ENCODE data around the gene SYNGR3. TPM values are rescaled to one million over a fixed set of nuclear protein-coding genes. Genes with fewer than 3 reads are reported as not detected.
"Not testable (repeated sequence)": the region's sequence is repeated elsewhere in the genome, so short reads cannot be mapped to it uniquely, and the experiment has no call there.

Gene SYNGR3
- polyA plus RNA-seq, 12 donors: 0.25 to 1.5 (median 0.86) TPM; not detected in 2

DNA sequence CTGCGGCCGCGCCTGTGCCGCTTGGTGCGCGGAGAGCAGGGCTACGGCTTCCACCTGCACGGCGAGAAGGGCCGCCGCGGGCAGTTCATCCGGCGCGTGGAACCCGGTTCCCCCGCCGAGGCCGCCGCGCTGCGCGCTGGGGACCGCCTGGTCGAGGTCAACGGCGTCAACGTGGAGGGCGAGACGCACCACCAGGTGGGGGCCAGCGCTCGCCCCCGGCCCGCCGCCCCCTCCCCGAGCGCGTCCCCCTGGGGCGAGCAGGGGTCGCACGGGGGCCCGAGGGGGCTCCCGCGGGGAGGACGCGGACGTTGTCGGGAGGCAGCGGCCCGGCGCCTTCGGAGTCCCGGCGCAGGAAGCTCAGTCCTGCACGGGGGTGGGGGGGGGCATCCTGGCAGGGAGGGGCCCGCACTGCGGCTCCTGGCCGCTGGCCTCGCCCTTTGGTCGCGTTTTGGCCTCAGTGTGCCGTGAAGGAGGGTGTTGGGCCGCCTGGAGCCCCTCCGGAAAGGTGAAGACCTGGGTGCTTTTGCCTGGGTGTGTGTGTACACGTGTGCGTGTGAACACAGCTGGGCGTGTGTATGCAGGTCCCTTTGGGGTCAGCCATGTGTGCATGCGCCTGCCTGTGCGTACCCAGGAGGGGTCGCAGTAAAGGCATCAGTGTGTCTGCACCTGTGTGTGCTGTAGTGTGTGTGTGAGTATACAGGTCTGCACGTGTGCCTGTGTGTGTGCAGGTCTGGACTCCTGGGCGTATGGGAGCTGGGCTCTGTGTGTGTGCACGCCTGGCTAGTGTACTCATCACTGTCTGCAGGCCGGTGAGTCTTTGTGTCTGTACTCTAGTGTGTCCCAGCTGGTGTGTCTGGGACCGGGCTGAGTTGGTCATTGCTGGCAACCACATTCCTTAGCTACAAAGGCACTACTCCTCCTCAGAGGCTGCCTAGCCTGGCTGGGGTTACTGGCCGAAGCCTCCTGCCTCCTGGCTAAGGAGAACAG, 37.5 kb downstream of the SYNGR3 start:
- DNase-seq: no peak

DNA sequence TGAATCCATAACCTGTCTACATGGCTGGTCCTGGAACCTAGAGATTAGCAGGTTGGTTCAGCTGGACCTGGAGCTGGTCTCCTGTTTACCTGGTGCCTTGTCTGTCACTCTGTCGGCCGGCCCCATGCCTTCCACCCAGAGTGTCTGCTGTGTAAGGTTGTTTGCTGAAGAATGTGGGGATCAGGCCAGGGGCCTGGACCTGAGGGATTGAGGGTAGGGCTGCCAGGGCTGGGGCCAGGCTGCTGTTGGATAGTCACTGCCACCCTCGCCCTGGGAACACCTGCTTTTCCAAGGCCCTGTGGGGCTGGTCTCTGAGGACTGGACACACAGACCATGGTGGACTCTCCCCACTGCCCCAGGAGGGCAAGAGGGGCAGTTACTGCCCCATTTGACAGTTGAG, 38.4 kb downstream of the SYNGR3 start:
- no peak for DNase-seq

DNA sequence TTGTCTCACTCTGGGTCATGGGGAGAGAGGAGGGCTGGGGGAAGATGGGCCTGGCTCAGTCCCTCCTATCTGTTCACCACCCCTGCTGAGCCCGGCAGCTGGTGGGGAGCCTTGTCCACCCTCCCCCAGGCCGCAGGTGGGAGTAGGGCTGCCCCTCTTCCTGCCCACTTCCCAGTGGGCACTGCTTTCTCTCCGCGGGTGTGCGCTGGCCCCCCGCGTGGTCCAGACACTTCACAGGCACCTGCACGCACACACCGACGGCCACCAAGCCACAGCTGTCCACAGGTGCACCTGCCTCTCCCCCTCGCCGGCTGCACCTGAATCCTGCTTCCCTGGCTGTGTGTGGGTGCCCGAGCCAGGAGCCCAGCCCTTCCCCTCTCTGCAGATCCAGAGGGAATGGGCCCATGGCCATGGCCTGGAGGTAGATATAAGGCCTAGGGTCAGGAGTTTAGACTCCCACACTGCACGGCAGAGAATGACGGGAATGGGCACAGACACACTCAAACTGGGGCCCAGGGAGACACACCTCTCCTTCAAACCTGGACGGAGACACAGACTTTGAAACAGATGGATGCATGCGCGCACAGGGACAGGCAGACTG, 39.0 kb downstream of the SYNGR3 start:
- DNase-seq: no peak

DNA sequence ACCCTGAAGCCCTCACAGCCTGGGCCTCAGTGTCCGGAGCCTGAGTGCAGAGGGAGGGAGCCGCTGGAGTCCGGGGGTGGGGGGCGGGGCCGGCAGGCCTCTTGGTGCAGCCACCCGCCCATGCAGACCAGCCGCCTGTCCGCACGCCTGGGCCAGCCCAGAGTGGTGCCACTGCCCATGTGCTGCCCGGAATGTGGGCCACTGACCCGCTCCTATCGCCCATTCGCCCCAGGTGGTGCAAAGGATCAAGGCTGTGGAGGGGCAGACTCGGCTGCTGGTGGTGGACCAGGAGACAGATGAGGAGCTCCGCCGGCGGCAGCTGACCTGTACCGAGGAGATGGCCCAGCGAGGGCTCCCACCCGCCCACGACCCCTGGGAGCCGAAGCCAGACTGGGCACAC, 39.6 kb downstream of the SYNGR3 start:
- no peak for DNase-seq

DNA sequence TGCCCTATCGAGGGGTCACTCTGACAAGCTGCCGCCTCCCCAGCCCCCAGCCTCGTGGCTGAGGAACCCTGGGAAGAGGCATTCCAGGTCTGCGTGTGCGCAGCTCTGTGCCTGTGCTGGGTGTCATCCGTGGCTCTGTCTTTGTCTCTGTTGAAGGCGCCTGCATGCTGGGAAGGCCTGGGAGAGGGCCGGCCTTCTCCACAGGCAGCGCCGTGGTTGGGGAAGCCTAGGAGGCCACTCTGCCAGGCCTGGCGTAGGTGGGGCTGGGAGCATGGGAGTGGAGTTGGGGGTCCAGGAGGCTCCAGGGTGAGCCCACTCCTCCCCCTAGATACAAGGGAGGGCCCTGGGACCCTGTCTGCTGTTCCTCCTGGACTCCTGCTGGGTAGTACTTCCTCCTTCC, 40.3 kb downstream of the SYNGR3 start:
- no peak for DNase-seq

DNA sequence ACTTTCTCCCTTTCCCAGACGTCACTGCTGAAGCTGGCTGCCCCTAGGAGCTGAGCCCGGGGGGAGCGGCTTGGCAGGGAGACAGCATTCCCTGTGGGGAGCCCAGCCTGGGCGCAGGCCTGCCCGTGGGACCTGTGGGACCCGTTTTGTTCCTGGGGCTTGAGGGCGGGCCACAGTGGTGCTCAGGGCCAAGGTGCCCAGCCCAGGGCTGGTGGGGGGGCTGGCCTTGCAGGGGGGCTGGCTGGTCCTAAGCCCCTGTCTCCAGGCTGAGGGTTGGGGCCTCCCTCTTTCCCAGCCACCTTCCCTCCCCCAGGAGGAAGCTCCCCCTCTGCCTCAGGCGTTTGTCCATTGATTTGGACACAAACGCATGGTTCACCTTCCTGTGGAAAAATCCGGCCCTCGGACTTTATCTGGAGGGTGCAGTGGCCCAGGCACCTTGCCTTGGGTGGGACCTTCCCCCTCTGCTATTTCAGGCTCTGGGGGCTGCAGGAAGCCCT, 41.4 kb downstream of the SYNGR3 start:
- DNase-seq: no peak

DNA sequence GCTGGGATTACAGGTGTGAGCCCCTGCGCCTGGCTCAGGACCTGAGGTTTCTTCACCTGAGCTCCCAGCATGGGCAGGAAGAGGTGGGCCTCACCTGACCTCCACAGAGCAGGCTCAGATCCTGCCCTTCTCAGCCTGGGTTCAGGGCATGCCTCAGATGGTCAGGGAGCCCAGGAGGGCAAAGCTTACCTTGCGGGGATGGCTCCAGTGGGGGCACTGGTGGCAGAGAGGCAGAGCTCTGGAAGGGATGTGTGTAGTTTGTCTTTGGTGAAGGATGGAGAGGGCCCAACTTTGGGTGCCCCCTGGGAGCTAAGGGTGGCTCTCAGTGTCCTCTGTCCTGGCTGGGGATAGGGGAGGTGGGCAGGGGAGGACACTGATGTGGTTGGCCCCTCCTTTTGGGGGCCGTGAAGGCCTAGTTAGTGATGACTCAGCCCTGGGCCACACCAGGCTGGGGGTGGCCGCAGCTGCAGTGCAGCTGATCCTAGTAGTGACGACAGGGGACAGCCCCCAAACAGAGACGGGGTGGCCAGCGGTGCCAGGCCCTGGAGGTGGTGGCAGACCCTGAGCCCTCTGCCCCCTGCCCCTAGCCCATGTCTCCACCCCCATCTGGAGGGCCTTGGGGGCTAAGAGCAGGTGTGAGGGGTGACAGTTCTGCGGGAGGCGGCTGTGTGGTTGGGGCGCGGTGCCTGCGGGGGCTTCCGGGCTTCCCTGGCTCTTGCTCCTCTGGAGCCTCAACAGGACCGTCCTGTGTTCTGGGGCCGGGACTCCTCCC, 42.7 kb downstream of the SYNGR3 start:
- no peak for DNase-seq

DNA sequence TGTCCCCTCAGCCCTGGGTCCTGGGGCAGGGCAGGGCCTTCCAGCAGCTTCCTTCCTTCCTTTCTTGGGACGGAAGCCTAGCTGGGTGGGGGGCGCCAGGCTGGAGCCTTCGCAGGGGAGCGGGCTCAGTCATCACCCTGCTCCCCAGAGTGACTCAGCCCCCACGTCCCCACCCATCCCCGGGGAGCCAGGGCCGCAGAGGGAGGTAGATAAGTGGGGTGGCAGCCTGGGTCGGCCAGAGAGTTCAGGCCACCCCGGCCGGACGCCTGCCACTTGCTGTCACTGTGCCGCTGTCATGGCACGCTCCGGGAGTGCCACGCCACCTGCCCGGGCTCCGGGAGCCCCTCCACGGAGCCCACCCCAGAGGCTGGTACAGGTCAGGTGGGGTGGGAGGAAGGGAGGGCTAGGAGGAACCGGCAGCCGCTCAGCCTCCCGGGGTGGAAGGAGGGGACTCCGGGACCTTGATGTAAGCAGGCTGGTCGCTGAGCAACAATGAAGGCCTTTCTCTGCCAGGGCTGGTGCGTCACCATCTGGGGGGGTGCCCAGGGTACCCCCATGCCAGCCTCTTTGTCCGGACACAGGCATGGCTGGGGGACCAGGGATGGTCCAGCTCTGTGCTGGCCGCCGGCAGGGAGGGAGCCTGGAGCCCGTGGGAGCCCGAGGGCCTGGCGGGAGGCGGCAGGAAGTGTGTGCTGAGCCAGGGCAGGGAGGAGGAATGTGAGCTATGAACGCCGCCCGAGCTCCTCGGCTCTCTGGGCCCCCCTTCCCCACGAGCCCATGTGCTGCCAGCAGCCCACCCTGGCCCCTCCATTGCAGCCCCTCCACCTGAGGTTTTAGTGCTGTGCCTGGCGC, 43.5 kb downstream of the SYNGR3 start:
- DNase-seq: peak; percentile 65

DNA sequence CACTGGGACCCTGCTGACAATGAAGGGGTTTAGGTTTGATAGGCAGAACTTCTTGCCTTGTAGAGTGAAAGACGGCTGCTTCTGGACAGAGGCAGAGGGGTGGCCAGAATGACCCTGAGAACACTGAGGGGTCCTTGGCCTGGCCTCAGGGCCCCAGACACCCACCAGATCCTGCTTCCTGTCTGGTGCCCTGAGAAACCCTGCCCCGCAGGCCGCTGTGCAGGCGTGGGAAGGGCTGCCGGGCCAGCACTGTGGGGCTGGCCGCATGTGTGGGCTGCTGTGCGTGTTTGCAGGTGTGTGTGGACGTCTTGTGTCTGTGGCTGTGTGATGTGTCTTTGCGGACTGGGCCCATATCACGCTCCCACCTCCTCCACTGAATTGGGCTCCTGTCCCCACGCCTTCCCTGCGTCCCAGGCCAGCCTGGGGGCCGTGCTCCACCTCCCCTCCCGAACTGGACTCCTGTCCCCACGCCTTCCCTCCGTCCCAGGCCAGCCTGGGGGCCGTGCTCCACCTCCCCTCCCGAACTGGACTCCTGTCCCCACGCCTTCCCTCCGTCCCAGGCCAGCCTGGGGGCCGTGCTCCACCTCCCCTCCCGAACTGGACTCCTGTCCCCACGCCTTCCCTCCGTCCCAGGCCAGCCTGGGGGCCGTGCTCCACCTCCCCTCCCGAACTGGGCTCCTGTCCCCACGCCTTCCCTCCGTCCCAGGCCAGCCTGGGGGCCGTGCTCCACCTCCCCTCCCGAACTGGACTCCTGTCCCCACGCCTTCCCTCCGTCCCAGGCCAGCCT, 44.3 kb downstream of the SYNGR3 start:
- not testable (repeated sequence) for DNase-seq

DNA sequence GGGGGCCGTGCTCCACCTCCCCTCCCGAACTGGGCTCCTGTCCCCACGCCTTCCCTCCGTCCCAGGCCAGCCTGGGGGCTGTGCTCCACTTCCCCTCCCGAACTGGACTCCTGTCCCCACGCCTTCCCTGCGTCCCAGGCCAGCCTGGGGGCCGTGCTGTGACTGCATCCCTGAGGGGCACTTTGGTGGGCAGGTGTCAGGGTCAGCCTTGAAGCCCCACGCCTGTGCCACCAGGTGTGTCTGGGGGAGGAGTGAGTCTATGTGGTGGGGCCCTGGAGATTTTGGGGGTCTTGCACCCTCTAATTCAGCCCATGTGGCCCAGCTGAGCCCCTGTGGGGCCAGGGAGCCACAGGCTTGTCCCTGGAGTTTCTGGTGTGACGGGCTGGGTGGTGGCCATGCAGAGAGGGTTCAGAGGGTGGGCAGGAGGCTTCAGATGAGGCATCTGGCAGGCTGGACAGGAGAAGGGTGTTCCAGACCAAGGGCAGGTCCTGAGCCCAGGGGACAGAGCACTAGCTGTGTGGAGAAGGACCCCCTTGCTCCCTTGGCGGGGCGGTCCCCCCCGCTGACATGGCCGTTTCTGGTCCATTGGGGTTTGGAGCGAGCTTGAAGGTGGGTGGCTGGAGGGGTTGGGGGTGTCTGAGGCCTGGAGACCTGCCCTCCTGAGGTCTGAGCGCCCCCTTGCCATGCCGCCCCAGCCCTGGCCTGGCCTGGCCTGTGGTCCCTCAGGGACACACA, 45.1 kb downstream of the SYNGR3 start:
- DNase-seq: no peak

DNA sequence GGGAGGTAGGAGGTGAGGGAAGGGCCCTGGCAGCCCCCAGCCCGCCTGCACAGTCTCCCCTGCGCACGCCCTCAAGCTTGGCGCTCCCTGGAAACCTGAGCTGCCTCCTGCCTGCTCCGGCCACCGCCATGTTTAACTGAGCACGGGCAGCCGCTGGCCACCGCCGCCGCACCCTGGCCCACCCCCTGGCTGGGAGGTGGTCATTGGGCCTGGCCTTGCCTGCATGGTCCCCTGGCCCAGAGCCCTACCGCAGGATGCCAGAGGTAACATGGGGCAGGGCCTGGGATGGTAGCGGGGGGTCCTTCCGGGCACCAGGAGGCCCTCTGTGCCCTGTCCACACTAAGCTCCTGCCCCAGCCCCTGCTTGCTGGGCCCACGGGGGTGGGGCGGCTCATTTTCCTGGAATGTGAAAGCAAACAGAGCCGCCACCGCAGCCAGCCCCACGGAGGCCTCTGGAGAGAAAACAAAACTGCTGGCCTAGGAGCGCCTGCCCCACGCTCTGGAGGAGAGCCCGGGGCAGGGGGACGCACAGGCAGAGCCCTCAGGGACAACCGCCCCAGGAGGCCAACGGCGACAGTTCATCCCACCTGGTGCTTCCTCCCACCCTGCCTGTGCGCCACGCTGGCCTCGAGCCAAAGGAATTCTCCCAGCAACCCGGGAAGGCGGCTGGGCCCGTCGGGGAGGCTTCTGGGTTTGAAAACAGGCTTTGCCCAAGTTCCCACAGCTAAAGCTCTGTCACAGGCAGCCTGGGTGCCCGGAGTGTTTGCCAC, 45.8 kb downstream of the SYNGR3 start:
- DNase-seq: no peak

DNA sequence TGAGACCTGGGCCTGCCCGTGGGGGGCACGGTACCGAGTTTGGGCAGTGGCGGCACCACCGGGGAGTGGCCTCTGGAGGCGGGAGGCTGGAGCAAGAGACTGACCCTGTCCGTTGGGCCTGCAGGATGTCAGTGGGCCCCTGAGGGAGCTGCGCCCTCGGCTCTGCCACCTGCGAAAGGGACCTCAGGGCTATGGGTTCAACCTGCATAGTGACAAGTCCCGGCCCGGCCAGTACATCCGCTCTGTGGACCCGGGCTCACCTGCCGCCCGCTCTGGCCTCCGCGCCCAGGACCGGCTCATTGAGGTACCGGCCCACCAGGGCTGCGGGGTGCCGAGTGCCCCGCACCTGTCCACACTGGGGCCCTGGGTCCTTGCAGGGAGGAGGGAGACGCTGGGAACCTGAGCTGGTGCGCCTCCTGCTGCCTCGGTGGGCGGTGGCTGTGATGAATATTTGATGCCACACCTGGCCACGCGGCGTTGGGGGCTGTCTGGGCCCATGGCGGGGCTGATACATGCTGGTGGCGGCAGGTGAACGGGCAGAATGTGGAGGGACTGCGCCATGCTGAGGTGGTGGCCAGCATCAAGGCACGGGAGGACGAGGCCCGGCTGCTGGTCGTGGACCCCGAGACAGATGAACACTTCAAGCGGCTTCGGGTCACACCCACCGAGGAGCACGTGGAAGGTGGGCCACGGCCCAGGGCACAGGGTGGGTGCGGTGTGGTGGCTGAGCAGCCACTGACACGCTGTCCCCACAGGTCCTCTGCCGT, 46.6 kb downstream of the SYNGR3 start:
- DNase-seq: no peak

DNA sequence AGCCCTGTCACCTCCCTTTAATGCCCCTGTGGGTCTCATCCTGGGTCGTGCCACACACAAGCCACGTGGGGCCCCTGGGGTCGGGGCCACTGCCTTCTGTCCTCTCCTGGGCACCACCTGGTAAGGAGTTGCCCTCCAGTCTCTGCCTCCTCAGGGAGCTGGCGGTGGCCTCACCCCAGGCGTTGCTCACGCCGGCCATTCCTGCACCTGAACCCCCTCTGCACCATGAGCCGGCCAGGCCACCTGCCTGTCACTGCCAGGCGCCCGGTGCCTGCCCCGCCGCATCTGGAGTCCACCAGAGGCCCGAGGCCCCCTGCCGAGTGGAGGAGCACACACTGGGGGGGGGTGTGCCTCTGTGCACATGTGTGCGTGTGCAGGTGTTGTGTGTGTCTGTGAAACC, 47.3 kb downstream of the SYNGR3 start:
- no peak for DNase-seq

DNA sequence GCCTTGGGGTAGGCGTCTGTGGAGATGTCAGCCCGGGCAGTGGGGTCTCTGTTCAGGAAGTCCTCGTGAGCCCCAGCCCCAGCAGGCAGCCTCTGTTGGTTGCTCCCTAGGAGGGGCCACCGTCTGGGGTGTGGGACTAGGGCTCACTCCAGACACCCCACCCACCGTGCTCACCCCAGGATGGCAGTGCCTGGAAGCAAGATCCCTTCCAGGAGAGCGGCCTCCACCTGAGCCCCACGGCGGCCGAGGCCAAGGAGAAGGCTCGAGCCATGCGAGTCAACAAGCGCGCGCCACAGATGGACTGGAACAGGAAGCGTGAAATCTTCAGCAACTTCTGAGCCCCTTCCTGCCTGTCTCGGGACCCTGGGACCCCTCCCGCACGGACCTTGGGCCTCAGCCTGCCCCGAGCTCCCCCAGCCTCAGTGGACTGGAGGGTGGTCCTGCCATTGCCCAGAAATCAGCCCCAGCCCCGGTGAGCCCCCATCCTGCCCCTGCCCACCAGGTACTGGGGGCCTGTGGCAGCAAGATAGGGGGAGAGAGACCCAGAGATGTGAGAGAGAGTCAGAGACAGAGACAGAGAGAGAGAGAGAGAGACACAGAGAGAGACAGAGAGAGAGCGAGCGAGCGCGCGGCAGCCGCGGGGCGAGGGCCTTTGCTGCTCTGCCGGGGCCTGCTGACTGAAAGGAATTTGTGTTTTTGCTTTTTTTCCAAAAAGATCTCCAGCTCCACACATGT, 48.0 kb downstream of the SYNGR3 start:
- peak; percentile 69 for DNase-seq

DNA sequence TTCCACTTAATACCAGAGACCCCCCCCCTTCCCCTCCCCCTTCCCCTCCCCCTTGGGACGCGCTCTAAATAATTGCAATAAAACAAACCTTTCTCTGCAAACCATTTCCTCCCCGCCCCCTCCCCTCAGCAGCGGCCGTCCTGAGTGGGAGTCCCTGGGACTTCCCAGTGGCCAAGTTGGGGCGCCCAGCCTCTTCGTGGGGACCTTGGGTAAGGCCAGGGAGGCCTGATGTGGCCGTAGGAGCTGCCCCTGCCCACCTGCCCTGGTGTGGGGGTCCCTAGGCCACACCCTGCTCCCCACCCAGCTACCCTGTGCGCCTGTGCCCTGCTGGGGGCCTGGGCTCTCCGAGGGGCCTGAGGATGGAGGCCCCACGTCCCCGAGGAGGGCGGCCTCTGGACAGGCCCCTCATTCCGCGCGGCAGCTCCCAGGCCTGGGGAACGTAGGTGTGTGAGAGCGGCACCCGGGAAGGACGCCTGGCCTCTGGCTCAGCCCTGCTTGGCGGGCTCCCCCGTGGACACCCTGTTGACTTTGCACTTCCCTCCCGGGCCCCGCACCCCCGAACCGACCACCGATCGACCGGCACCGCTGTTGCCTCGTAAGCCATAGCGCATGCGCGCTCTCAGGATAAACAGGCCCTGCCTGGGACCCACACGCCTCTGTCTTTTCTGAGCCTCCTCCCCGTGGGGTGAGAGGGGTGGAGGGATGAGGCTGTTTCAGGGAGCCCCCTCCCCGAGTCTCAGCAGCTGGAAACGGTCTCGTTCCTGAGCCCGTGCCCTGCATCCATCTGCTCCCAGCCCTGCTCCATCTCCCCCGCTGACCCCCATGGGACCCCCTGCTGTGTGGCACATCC, 48.8 kb downstream of the SYNGR3 start:
- peak; percentile 65 for DNase-seq

DNA sequence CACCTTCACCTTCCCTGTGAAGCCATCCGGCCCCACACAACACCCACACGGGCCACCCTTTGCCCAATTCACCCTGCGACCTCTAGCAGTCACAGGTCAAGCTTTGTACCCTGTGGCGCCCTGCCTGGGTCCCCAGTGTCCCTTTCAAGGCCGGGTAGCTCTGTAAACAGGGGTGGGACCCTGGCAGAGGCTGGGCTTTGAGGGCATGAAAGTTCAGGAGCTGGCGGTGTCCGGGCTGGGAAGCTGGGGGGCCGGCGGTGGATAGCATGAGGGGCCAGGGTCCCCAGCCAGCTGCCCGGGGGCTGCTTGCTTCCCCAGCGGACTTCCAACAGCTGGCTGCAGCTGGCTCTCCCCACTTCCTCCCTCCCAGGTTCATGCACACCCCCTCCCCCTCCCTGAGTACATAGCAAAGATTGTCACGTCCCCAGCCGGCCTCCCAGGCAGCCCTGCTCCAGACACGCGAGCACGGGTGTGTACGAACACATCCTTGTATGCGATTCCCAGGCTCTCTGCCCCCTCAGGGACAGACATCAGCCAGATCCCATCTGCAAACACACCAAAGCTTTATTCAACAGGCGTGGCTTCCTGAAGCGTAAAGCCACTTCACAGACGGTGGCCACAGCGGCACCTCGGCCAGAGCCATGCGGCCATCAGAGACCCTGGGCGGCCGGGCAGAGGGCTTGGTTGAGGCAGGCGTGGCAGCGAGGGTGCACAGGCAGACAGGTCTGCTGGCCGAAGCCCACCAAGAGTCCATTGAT, 49.7 kb downstream of the SYNGR3 start:
- DNase-seq: peak; percentile 74
